Hematopoietic multipotent progenitor cell treated with erythropoietin and hydrocortisone succinate and interleukin-3 and kit ligand, for 17 days (in vitro differentiated cells): ENCODE results near the gene TRIAP1.

ENCODE experiments used
- DNase-seq: peaks from one replicate; pipeline ENCODE4 v3.0.0-alpha.2; 2015; ENCODE audit warnings: low spot score

TRIAP1 gene

GRCh38 chr12:120429368-120429767 lies 16.8 kb downstream of the TRIAP1 start:
- DNase-seq: no peak

GRCh38 chr12:120428597-120429229 lies 17.5 kb downstream of the TRIAP1 start:
- no peak for DNase-seq

- no peak for DNase-seq
These were observed 20.4 kb downstream of the TRIAP1 start for GRCh38 chr12:120425797-120426196.

GRCh38 chr12:120422892-120423456 lies 23.2 kb downstream of the TRIAP1 start:
- no peak for DNase-seq

- DNase-seq: no peak
These were observed 24.5 kb downstream of the TRIAP1 start for GRCh38 chr12:120421701-120422100.

- no peak for DNase-seq
These were observed 28.1 kb downstream of the TRIAP1 start for GRCh38 chr12:120417917-120418580.

GRCh38 chr12:120416490-120417216 lies 29.5 kb downstream of the TRIAP1 start:
- no peak for DNase-seq

- DNase-seq: no peak
These were observed 32.1 kb downstream of the TRIAP1 start for GRCh38 chr12:120413901-120414695.

- no peak for DNase-seq
These were observed 33.8 kb downstream of the TRIAP1 start for GRCh38 chr12:120412421-120412820.

GRCh38 chr12:120408771-120409170 lies 37.4 kb downstream of the TRIAP1 start:
- no peak for DNase-seq

GRCh38 chr12:120406553-120406952 lies 39.6 kb downstream of the TRIAP1 start:
- DNase-seq: no peak

- DNase-seq: no peak
These were observed 40.1 kb downstream of the TRIAP1 start for GRCh38 chr12:120406069-120406468.

- DNase-seq: no peak
These were observed 41.9 kb downstream of the TRIAP1 start for GRCh38 chr12:120404271-120404670.

- no peak for DNase-seq
These were observed 42.3 kb downstream of the TRIAP1 start for GRCh38 chr12:120403869-120404268.

GRCh38 chr12:120402217-120402616 lies 44.0 kb downstream of the TRIAP1 start:
- DNase-seq: no peak

GRCh38 chr12:120399531-120399930 lies 46.7 kb downstream of the TRIAP1 start:
- no peak for DNase-seq

GRCh38 chr12:120397824-120398540 lies 48.2 kb downstream of the TRIAP1 start:
- no peak for DNase-seq

- no peak for DNase-seq
These were observed 51.5 kb downstream of the TRIAP1 start for GRCh38 chr12:120394483-120395367.
